HFF-Myc (cell line): ENCODE results near the gene AKAP6.
"Not testable (repeated sequence)": the region's sequence is repeated elsewhere in the genome, so short reads cannot be mapped to it uniquely, and the experiment has no call there.

Experiments
- DNase-seq: peaks from one replicate; pipeline ENCODE4 v3.0.0-alpha.2; 2011; ENCODE audit warnings: low read depth; ENCODE audit errors: extremely low read depth
- H3K4me3 ChIP-seq: replicated peaks from 2 replicates; pipeline ENCODE4 v1.5.1; 2011; ENCODE audit warnings: low read depth, mild to moderate bottlenecking, control low read depth, low read length
- CTCF ChIP-seq: IDR thresholded peaks from 2 replicates; pipeline ENCODE4 v1.5.1; 2012; ENCODE audit warnings: mild to moderate bottlenecking, low read depth, low read length, control low read depth; ENCODE audit errors: missing control alignments

AKAP6 gene

GRCh38 chr14:32457213-32457920, 128.3 kb downstream of the AKAP6 start:
- TF ChIP-seq CTCF = no peak
- no peak overlapping the region for H3K4me3 ChIP-seq
- DNase-seq = no peak

- TF ChIP-seq CTCF = no peak
- DNase-seq = no peak
- no peak overlapping the region for H3K4me3 ChIP-seq
These were observed 129.6 kb downstream of the AKAP6 start for GRCh38 chr14:32458720-32459119.

- TF ChIP-seq CTCF = no peak
- H3K4me3 ChIP-seq = no peak overlapping the region
- DNase-seq = no peak
These were observed 131.2 kb downstream of the AKAP6 start for GRCh38 chr14:32460267-32460666.

GRCh38 chr14:32462553-32462952, 133.5 kb downstream of the AKAP6 start:
- not testable (repeated sequence) for H3K4me3 ChIP-seq, DNase-seq

GRCh38 chr14:32468955-32469354, 139.9 kb downstream of the AKAP6 start:
- DNase-seq = no peak
- no peak for TF ChIP-seq CTCF
- H3K4me3 ChIP-seq = no peak overlapping the region

- H3K4me3 ChIP-seq = no peak overlapping the region
- no peak for DNase-seq
- TF ChIP-seq CTCF = peak; percentile 24
These were observed 140.5 kb downstream of the AKAP6 start for GRCh38 chr14:32469388-32470160.

GRCh38 chr14:32470161-32470715, 141.1 kb downstream of the AKAP6 start:
- no peak overlapping the region for H3K4me3 ChIP-seq
- DNase-seq = no peak
- no peak for TF ChIP-seq CTCF
